GM21390 (cell line): ENCODE results near the gene NIPBL.
A peak's percentile ranks its signal among the peaks of the same experiment; 100 is the strongest.
"Not testable (repeated sequence)": the region's sequence is repeated elsewhere in the genome, so short reads cannot be mapped to it uniquely, and the experiment has no call there.

ENCODE experiments used
- ATAC-seq: cut with Tn5 transposase; IDR thresholded peaks from one replicate; pipeline ENCODE4 v1.9.1; 2021; ENCODE audit not compliant: unreplicated experiment

The NIPBL gene

GRCh38 chr5:36876299-36876964 lies at the start of gene NIPBL:
Gene NIPBL (plus strand): TSS chr5:36876769. CDS start chr5:36953697, 76,928 bp downstream.
- ATAC-seq = peak; percentile 53

GRCh38 chr5:36832274-36832673 lies 44.3 kb upstream of the NIPBL start:
- ATAC-seq = no peak

- no peak for ATAC-seq
These were observed 39.7 kb upstream of the NIPBL start for GRCh38 chr5:36836831-36837230.

- no peak for ATAC-seq
These were observed 36.8 kb upstream of the NIPBL start for GRCh38 chr5:36839489-36840476.

GRCh38 chr5:36841677-36842076 lies 34.9 kb upstream of the NIPBL start:
- no peak for ATAC-seq

GRCh38 chr5:36842087-36842486 lies 34.5 kb upstream of the NIPBL start:
- no peak for ATAC-seq

- no peak for ATAC-seq
These were observed 32.3 kb upstream of the NIPBL start for GRCh38 chr5:36844305-36844704.

GRCh38 chr5:36848545-36848944 lies 28.0 kb upstream of the NIPBL start:
- not testable (repeated sequence) for ATAC-seq

GRCh38 chr5:36852903-36853302 lies 23.7 kb upstream of the NIPBL start:
- not testable (repeated sequence) for ATAC-seq

- ATAC-seq = no peak
These were observed 22.0 kb upstream of the NIPBL start for GRCh38 chr5:36854402-36855140.

- ATAC-seq = no peak
These were observed 21.5 kb upstream of the NIPBL start for GRCh38 chr5:36855141-36855495.

- no peak for ATAC-seq
These were observed 14.7 kb upstream of the NIPBL start for GRCh38 chr5:36861871-36862270.

GRCh38 chr5:36870399-36871040 lies 6.0 kb upstream of the NIPBL start:
- ATAC-seq = peak; percentile 77

- ATAC-seq = no peak
These were observed 2.1 kb upstream of the NIPBL start for GRCh38 chr5:36874465-36874864.

- no peak for ATAC-seq
These were observed 1.3 kb upstream of the NIPBL start for GRCh38 chr5:36875051-36875789.

GRCh38 chr5:36875790-36876298 lies 725 bp upstream of the NIPBL start:
- peak; percentile 65 for ATAC-seq

GRCh38 chr5:36876965-36877666 lies 547 bp downstream of the NIPBL start:
- peak; percentile 17 for ATAC-seq

- no peak for ATAC-seq
These were observed 1.3 kb downstream of the NIPBL start for GRCh38 chr5:36877667-36878391.
